PC-3 (cell line): ENCODE measurements around the gene TBC1D25. TPM values are rescaled to one million over a fixed set of nuclear protein-coding genes. Genes with fewer than 3 reads are reported as not detected.
A peak's percentile ranks its signal among the peaks of the same experiment; 100 is the strongest.

Experiments used
- ATAC-seq: fragments of 200-7000 bp; cut with Tn5 transposase; 2 replicates; pipeline ENCODE4 v1.9.1; 2020; ENCODE audit warnings: mild to moderate bottlenecking, moderate library complexity
- BruUV-seq: library from RNA; stranded (reverse); fragments of 400-500 nt; replicated peaks from 2 replicates; lab custom pipeline; 2021; lab: Mats Ljungman, UMichigan
- CTCF ChIA-PET: fragments of 300-600 bp; sonication (Branson Sonifier 250); formaldehyde crosslinking; loops from one replicate; lab custom pipeline; 2022; ENCODE audit warnings: antibody characterized with exemption; lab: Charles Lee
- POLR2A ChIA-PET: fragments of 300-600 bp; sonication (Branson Sonifier 250); formaldehyde crosslinking; loops from one replicate; lab custom pipeline; 2022; ENCODE audit warnings: antibody characterized with exemption; ENCODE audit not compliant: unreplicated experiment; lab: Charles Lee
- DNase-seq: peaks from one replicate; pipeline ENCODE4 v3.0.0-alpha.2; 2015
- H2AFZ ChIP-seq: fragments of 300-600 bp; sonication (generic); 2 replicates; pipeline ENCODE4 v1.6.0; 2016; ENCODE audit warnings: antibody characterized with exemption, low read length
- H3F3A ChIP-seq: fragments of 300-600 bp; sonication (generic); one replicate; pipeline ENCODE4 v1.6.0; 2017; ENCODE audit warnings: antibody characterized with exemption, low read length, control low read depth, mild to moderate bottlenecking; ENCODE audit not compliant: unreplicated experiment
- H3K27ac ChIP-seq: fragments of 300-600 bp; sonication (generic); 2 replicates; pipeline ENCODE4 v1.5.1; 2016; ENCODE audit warnings: mild to moderate bottlenecking, low read length
- H3K27me3 ChIP-seq: fragments of 300-600 bp; sonication (generic); 2 replicates; pipeline ENCODE4 v1.6.1; 2016; ENCODE audit warnings: low read length, mixed read lengths
- H3K36me3 ChIP-seq: fragments of 300-600 bp; sonication (generic); 2 replicates; pipeline ENCODE4 v1.6.1; 2016; ENCODE audit warnings: low read depth, mixed run types, low read length, mixed read lengths
- H3K4me1 ChIP-seq: fragments of 300-600 bp; sonication (generic); 2 replicates; pipeline ENCODE4 v1.5.1; 2016; ENCODE audit warnings: low read length; ENCODE audit not compliant: insufficient read depth
- H3K4me2 ChIP-seq: fragments of 300-600 bp; sonication (generic); 2 replicates; pipeline ENCODE4 v1.6.0; 2016; ENCODE audit warnings: low read length
- H3K4me3 ChIP-seq: fragments of 300-600 bp; sonication (generic); 2 replicates; pipeline ENCODE4 v1.5.1; 2016; ENCODE audit warnings: mild to moderate bottlenecking, low read length, mixed read lengths
- H3K79me2 ChIP-seq: fragments of 300-600 bp; sonication (generic); 2 replicates; pipeline ENCODE4 v1.6.1; 2017; ENCODE audit warnings: low read length, mixed read lengths
- H3K9ac ChIP-seq: fragments of 300-600 bp; sonication (generic); 2 replicates; pipeline ENCODE4 v1.6.0; 2016; ENCODE audit warnings: mild to moderate bottlenecking, low read length
- H3K9me2 ChIP-seq: fragments of 300-600 bp; sonication (generic); replicated peaks from 2 replicates; pipeline ENCODE4 v1.6.1; 2016; ENCODE audit warnings: mixed run types, low read length, mixed read lengths
- H3K9me3 ChIP-seq: fragments of 300-600 bp; sonication (generic); 2 replicates; pipeline ENCODE4 v1.6.1; 2016; ENCODE audit warnings: low read length, mixed read lengths
- H4K20me1 ChIP-seq: fragments of 300-600 bp; sonication (generic); 2 replicates; pipeline ENCODE4 v1.6.1; 2016; ENCODE audit warnings: low read length, mixed read lengths
- CTCF ChIP-seq: fragments of 300-600 bp; sonication (generic); conservative IDR thresholded peaks from 2 replicates; pipeline ENCODE4 v1.5.1; 2017; ENCODE audit warnings: antibody characterized with exemption, low read depth, mild to moderate bottlenecking, low read length
- EZH2 ChIP-seq: fragments of 300-600 bp; sonication (generic); IDR thresholded peaks from one replicate; pipeline ENCODE4 v1.6.1; 2017; ENCODE audit warnings: antibody characterized with exemption, mild to moderate bottlenecking, low read length; ENCODE audit not compliant: unreplicated experiment
- EZH2phosphoT487 ChIP-seq: fragments of 300-600 bp; sonication (generic); IDR thresholded peaks from 2 replicates; pipeline ENCODE4 v1.6.1; 2018; ENCODE audit warnings: mild to moderate bottlenecking, antibody characterized with exemption, low read length, borderline replicate concordance
- intact Hi-C: fragments of 100-400 bp; cut with micrococcal nuclease; formaldehyde crosslinking; loops from 2 replicates; pipeline ENCODE4 v1.9.0; 2023
- total RNA-seq: library from RNA; depleted of rRNA; stranded (reverse); fragments of >200 nt; gene quantifications from 2 replicates; pipeline ENCODE4 v1.2.3, GENCODE V29; 2014

TBC1D25 gene
- total RNA-seq, 1 experiment from 2014 or later: 11.3 TPM

GRCh38 chrX:48533165-48533564 lies 6.3 kb upstream of the TBC1D25 start:
- Histone ChIP-seq H3K9me2 (no peaks in the 10 kb centered on the region), H3K9me3 (no peaks in the 10 kb centered on the region), H3K4me2 (no peak overlapping the region), H3K9ac (no peak overlapping the region), H3K27me3 (no peaks in the 10 kb centered on the region), H3F3A (no peaks in the 10 kb centered on the region), H4K20me1 (no peaks in the 10 kb centered on the region), H3K36me3 (peaks cover 3% of the 10 kb centered on the region), H3K27ac (no peak overlapping the region), H3K4me1 (peaks cover 22% of the 10 kb centered on the region), H3K79me2 (no peaks in the 10 kb centered on the region), H2AFZ (no peak overlapping the region), H3K4me3 (no peak overlapping the region)
- TF ChIP-seq EZH2phosphoT487 (no peak), EZH2 (no peak), CTCF (no peak)
- ChIA-PET CTCF (no interaction called here), POLR2A (no interaction called here)
- no peak for ATAC-seq
- no TSS peak for BruUV-seq
- intact Hi-C loops: no loop called here
- DNase-seq: no peak

- Histone ChIP-seq H3K36me3 (no peaks in the 10 kb centered on the region; the same call in 1 of the 2 replicates), H3K4me2 (peak overlapping the region; percentile 77), H3K9ac (peak overlapping the region; percentile 88), H3K27me3 (no peaks in the 10 kb centered on the region), H3K79me2 (peaks cover 21% of the 10 kb centered on the region), H3K4me1 (peaks cover 9% of the 10 kb centered on the region), H3K9me3 (no peaks in the 10 kb centered on the region), H3F3A (no peaks in the 10 kb centered on the region), H3K4me3 (peak overlapping the region; percentile 84), H2AFZ (peak overlapping the region; percentile 96), H4K20me1 (no peaks in the 10 kb centered on the region), H3K9me2 (no peaks in the 10 kb centered on the region), H3K27ac (peak overlapping the region; percentile 6; the same call in 1 of the 2 replicates)
- TF ChIP-seq EZH2 (no peak), CTCF (no peak), EZH2phosphoT487 (no peak)
- TSS peak; percentile 49 for BruUV-seq
- CTCF ChIA-PET: interaction anchor here (0.7 kb wide), 1 partner anchor 19 kb away, joined by 7 read pairs; no protein-coding TSS in a partner anchor
- DNase-seq: no peak
- POLR2A ChIA-PET: interaction anchor here (0.6 kb wide), 1 partner anchor 10 kb away, joined by 3 read pairs; no protein-coding TSS in a partner anchor
- ATAC-seq: no peak
- intact Hi-C loops: no loop called here
These were observed 721 bp upstream of the TBC1D25 start for GRCh38 chrX:48538641-48539344.

GRCh38 chrX:48540028-48540375 lies 488 bp downstream of the TBC1D25 start:
- Histone ChIP-seq H3K4me3 (peak overlapping the region; percentile 84), H3K27me3 (no peaks in the 10 kb centered on the region), H4K20me1 (no peaks in the 10 kb centered on the region), H3K9ac (peak overlapping the region; percentile 88), H3K9me2 (no peaks in the 10 kb centered on the region), H3K4me2 (peak overlapping the region; percentile 77), H3K36me3 (no peaks in the 10 kb centered on the region; the same call in 1 of the 2 replicates), H3K4me1 (peaks cover 9% of the 10 kb centered on the region), H3K79me2 (peaks cover 21% of the 10 kb centered on the region), H2AFZ (peak overlapping the region; percentile 96), H3K27ac (peak overlapping the region; percentile 68), H3F3A (no peaks in the 10 kb centered on the region), H3K9me3 (no peaks in the 10 kb centered on the region)
- no peak for TF ChIP-seq CTCF
- TF ChIP-seq EZH2: no peak
- TF ChIP-seq EZH2phosphoT487: no peak
- ChIA-PET POLR2A (no interaction called here), CTCF (interaction anchor here (0.5 to 0.7 kb wide), 2 partner anchors 64 to 667 kb away, joined by 3 to 4 read pairs; partner anchors contain the start of gene FTSJ1)
- ATAC-seq (peak; percentile 67), DNase-seq (no peak)
- no TSS peak for BruUV-seq
- intact Hi-C loops: no loop called here
